ENCODE data around the gene FTH1.

- TF ChIP-seq CTCF (IDR thresholded peaks at IDR 0.05; ENCODE audit: low read length) = no peak
- no peak for TF ChIP-seq EZH2 (IDR thresholded peaks at IDR 0.05; ENCODE audit: borderline replicate concordance, low read length)
Observed at GRCh38 chr11:61983419-61983818, 16.0 kb upstream of the FTH1 start.
